HG02943 (cell line): ENCODE data around the gene ENDOV.

Experiments
- ATAC-seq: cut with Tn5 transposase; IDR thresholded peaks from one replicate; pipeline ENCODE4 v1.9.1; 2021; ENCODE audit warnings: mild to moderate bottlenecking, low read depth, moderate library complexity; ENCODE audit not compliant: unreplicated experiment

The ENDOV gene

DNA sequence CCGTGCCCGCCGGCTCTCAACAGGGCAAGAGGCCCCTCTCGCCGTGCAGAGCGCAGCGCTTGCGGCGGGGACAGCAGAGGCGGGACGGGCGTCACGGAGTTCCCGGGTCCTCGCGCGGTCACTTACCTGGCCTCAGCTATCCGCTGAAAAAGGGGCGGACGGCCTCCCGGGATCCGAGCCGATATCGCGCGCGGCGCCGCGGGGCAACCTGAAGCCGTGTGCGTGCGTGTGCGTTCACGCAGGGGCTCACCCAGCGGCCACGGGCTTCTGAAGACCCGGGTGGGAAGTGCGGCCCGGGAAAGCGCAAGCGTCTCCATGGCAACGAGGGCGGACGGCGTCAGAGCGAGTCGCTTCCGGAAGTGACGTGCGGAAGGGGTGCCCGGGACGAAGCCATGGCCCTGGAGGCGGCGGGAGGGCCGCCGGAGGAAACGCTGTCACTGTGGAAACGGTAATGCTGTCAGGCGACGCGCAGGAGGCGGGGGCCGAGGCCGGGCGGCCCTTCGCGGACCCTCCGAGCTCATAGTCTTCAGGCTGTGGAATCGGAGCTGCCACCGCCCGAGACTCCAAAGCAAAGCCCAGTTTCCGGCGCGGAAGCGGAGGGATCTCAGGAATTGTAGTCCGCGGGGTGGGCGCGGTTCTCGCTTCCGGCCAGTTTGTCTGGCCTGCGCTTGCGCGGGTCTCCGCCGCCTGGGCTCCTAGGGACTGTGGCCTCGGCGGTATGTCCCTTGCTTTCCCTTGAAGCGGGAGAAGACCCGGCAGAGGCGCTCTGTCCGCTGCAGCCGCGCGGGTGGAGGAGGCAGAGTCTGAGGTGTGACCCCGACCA is at the start of gene ENDOV:
ENDOV (plus strand) TSS at position 365 of the 823 bp plus-strand sequence; CDS start at position 393, 28 bp downstream.
- peak; percentile 88 for ATAC-seq

- ATAC-seq = no peak
Measured at GRCh38 chr17:80365983-80366382, 49.0 kb upstream of the ENDOV start.

DNA sequence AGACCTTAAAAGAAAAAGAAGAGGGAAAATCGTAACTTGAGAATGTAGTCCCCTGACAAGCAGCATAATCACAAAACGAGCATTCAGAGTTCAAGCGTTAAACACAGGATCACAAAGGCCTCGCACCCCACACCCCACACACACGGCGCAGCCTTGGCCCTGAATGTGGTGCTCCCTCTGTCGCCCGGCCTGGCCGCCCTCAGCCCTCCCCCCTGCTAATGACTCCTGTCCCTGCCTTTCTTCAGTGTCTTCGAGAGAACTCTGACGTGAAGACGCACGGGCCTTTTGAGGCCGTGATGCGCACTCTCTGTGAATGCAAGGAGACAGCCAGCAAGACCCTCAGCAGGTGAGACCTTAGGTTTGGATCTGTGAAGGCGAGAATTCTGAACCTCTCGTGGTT is 47.5 kb upstream of the ENDOV start:
- no peak for ATAC-seq

DNA sequence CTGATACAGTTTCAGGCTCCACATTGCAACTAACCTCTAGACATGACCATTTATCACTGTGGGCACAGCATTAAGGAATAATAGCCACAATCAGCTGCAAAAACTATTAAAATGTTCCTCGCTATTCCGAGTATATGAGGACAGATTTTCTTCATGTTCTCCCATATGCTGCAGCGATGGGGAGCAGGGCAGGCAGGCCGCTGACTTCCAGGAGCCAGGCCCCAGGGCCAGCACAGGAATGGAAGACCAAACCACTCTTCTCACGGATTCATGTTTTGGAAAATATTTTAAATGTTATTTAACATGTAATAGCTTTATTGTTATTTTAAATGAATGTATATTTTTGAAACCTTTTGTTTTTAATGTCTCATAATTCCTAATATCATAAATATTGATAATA is 43.8 kb upstream of the ENDOV start:
- no peak for ATAC-seq

DNA sequence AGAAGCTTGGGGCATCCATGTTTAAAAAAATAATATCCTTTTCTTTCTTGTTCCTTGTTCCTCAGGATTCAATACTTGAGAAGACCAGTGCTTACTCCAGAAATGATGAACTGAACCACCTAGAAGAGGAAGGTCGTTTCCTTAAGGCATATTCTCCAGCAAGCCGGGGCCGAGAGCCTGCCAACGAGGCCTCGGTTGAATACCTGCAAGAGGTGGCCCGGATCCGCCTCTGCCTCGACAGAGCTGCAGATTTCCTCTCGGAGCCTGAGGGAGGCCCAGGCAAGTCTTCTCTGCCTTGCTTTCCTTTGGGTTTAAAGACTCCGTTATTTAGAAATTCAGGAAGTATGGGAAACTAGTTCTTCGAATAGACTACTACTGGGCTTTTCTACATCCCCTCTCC is 42.5 kb upstream of the ENDOV start:
- no peak for ATAC-seq

- ATAC-seq = no peak
Measured at GRCh38 chr17:80372922-80373570, 41.9 kb upstream of the ENDOV start.

- ATAC-seq = no peak
Measured at GRCh38 chr17:80374039-80374731, 40.8 kb upstream of the ENDOV start.

- ATAC-seq = no peak
Measured at GRCh38 chr17:80374732-80375585, 40.0 kb upstream of the ENDOV start.

GRCh38 chr17:80376531-80376930 is 38.4 kb upstream of the ENDOV start:
- no peak for ATAC-seq

DNA sequence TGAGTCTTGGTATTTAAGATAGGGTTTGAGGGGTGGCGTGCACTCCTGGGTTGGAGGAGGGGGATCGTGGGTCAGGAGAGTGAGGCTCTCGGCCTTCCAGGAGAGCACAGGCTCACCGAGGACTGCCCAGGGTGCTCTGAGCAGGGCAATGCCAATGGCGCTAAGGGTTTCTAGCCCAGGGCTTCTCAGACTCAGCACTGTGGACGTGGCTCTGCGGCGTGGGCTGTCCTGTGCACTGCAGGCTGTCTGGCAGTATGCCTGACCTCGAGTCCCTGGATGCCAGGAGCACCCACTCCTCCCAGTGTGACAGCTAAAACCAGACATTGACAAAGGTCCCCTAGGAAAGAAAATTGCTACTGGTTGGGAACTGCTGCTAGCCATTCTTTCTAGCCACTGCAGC is 37.2 kb upstream of the ENDOV start:
- no peak for ATAC-seq

GRCh38 chr17:80379348-80379747 is 35.6 kb upstream of the ENDOV start:
- ATAC-seq = no peak

DNA sequence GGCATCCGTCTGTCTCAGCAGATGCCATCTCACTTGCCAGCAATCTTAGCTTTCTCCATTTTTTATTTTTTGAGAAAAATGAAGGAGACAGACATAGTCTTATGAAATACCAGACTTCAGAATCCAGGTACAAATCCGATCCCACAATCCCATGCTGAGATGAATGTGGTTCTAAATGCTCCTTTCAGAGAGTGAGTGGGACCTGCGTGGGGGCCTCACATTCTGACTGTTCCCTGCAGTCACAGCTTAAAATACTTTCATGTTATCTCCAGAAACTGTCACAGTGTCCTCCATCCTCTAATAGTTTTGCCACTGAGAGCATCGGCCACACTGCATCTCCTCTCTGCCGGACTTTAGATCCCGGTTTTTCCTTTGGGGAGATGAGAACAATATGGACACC is 34.9 kb upstream of the ENDOV start:
- ATAC-seq = no peak

GRCh38 chr17:80380555-80381002 is 34.4 kb upstream of the ENDOV start:
- no peak for ATAC-seq

GRCh38 chr17:80381416-80381923 is 33.5 kb upstream of the ENDOV start:
- ATAC-seq = no peak

DNA sequence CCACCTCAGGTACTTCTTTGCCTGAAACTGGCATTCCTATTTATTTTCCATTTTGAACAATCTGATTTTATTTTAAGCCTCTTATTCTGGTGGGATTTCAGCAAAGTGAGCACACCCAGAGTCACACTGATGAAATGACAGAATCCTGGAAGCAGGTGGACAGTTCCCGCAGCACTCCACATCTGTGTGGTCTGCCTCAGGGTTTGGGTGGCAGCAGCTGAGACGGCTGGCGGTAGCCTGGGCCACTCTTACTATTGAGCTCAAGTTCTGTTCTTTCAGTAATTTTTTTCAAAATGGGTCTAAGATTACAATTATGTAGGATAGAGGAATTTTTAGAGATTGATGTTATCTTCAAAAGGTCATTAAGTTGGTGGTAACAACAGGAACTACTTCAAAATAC is 32.5 kb upstream of the ENDOV start:
- ATAC-seq = no peak

DNA sequence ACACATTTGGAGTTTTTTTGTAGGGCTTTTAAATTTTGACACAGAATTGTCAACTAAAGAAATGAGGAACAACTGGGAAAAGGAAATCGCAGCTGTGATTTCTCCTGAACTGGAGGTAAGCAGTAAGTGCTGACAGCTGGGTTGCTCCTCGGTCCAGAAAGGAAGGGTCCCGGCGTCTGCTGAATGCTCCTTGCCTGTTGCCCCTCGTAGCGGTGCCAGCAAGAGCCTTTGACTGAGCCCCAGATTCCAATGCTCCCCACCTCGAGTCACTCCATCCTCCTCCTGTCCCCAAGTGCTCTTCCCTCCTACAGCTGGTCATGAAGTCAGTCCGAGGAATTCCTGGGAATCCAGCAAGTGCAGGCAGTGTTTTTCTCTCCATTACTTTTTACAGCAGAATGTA is 32.0 kb upstream of the ENDOV start:
- ATAC-seq = no peak

DNA sequence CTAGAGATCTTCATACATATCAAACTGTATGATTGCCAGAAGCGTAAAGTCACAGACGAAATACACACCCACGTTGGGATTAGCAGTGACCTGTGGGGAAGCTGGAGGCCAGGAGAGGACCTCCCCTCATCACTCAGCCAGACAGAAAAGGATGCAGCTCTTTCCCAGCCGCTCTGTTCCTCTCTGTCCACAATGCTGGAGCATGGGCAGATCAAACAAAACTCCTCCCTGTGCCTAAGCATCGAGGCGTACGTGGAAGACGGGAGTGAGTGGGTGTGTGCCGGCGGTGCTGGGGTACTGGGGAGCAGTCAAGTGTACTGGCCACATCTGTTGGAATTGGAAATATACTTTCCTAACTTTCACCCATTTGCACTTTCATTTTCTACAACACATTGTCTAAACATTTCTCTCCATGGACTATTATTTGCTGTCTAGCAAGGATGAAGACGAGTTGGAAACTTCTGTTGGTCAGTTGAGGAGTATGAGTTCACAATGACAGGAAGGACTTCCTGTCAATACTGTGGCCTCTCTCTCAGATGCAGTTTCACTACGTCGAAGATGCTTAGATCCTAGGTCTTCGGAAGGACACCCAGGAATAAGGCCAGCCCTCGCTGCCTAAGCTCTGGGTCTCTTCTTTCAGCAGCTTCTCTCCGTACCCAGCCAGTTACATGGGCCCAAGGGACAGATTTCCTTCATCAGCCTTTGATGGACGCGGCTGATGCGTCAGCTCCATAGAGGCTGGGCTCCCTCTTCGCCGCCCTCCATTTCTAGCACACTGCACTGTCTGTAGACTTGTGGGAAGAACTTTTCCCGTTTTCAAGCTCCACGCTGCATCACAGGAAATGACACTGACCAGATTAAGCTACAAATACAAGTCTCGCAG is 30.6 kb upstream of the ENDOV start:
- ATAC-seq = no peak

DNA sequence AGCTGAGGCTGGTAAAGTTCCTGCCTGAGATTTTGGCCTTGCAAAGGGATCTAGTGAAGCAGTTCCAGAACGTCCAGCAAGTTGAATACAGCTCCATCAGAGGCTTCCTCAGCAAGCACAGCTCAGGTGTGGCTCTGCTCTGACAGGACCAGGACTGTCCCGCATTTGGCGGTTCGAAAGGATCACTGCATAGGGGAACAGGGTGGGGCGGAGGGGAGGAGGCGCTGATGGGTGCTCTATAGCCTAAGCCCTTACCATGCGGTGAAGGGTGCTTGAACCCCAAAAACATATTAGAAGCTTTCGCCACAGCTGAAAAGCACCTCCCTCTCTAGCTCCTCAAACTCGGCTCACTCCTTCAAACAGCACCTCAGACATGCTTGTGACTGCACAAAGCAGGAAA is 29.9 kb upstream of the ENDOV start:
- no peak for ATAC-seq

DNA sequence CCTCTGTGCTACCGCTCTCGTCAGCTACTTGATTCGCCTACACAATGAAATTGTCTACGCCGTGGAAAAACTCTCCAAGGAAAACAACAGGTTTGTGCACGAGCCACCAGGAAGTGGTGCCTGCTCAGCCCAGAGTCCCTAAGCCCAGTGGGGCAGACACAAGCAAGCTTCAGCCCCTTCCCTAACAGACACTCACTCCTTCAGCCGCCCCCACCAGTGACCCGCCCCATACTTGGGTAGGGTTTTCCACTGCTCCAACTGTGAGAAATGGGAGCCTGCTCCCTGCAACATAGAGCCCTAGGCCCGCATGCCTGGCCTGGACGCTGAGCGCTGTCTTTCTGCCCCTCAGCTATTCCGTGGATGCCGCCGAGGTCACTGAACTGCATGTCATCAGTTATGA is 28.6 kb upstream of the ENDOV start:
- no peak for ATAC-seq
